Psoas muscle (tissue), 8 donors: Measurements from ENCODE around the gene DDX3X. TPM values are rescaled to one million over a fixed set of nuclear protein-coding genes. Genes with fewer than 3 reads are reported as not detected.

ENCODE experiments used
- ATAC-seq, 4 donors: fragments of 200-7000 bp; cut with Tn5 transposase; one replicate each; pipeline ENCODE4 v1.9.1; 2020; ENCODE audit warnings: moderate library complexity in 3 of 4, mild to moderate bottlenecking in 2 of 4
- DNase-seq, 2 donors: peaks; one replicate each; pipeline ENCODE4 v3.0.0-alpha.2; 2020
- H3K27ac ChIP-seq: fragments of 200-600 bp; one replicate; pipeline ENCODE4 v1.8.0; 2022
- H3K27me3 ChIP-seq, 3 donors: fragments of 200-600 bp in 1 of 3; one replicate each; pipeline versions ENCODE4 v1.6.1 to v1.8.0; 2013 to 2022; ENCODE audit warnings: low read length in 2 of 3, mild to moderate bottlenecking in 2 of 3, moderate library complexity in 1 of 3; ENCODE audit not compliant: insufficient read depth in 3 of 3
- H3K36me3 ChIP-seq, 2 donors: fragments of 200-600 bp in 1 of 2; one replicate each; pipeline versions ENCODE4 v1.6.1 to v1.8.0; 2013 to 2022; ENCODE audit warnings: low read depth in 1 of 2, mild to moderate bottlenecking in 1 of 2, moderate library complexity in 1 of 2; ENCODE audit not compliant: insufficient read depth in 1 of 2
- H3K4me1 ChIP-seq: fragments of 200-600 bp; one replicate; pipeline ENCODE4 v1.8.0; 2022
- H3K4me3 ChIP-seq: fragments of 200-600 bp; one replicate; pipeline ENCODE4 v1.8.0; 2022; ENCODE audit warnings: mild to moderate bottlenecking
- H3K9me3 ChIP-seq: fragments of 200-600 bp; one replicate; pipeline ENCODE4 v1.8.0; 2022
- WGBS, 3 donors: extraction: QIAGEN DNeasy Blood & Tissue Kit; methylation state at CpG; one replicate each; pipeline versions ENCODE4 v1.1.6 to v1.1.7; 2013; 5-methylcytosine and 5-hydroxymethylcytosine counted together
- intact Hi-C, 2 donors: fragments of 100-400 bp; cut with DNase I; formaldehyde crosslinking; loops; one replicate each; pipeline versions ENCODE4 v1.11.0 to v1.14.2; 2022
- polyA plus RNA-seq, 3 donors: library from polyadenylated mRNA; stranded (reverse); fragments of 200-250 nt; gene quantifications; one replicate each; pipeline ENCODE4 v1.2.3, GENCODE V29; 2013
- total RNA-seq, 4 donors: library from RNA; stranded (reverse); fragmentation: NEBNext Ultra II Directional in 2 of 4; extraction: Animal tissue kit (Norgen Biotek cat#: 25700) in 2 of 4; gene quantifications; one replicate each; pipeline versions ENCODE4 v1.2.1 to v1.2.4, GENCODE V29; 2021 to 2023
- TF ChIP-seq, protein P1 (sequence below): fragments of 200-600 bp; IDR thresholded peaks from one replicate; pipeline ENCODE4 v1.8.0; 2022; ENCODE audit warnings: antibody characterized with exemption
- donor health status: healthy with polysubstance abuse.
- donor health status: DM: no; HTN: no; CAD: no; lungs with moderate emphysema.
- donor health status: Bipolar disorder and iron deficiency.
- donor health status: healthy.
- donor health status: DM: yes; HTN: yes; CAD: no.
- donor health status: DM: no; HTN: no; CAD: no.
- donor health status: DM: no; HTN: no; CAD: no.
- donor health status: DM: yes; HTN: yes; CAD: no.

DDX3X gene
- total and polyA plus RNA-seq, 7 donors, result 83.1 to 408 (median 256) TPM

DNA sequence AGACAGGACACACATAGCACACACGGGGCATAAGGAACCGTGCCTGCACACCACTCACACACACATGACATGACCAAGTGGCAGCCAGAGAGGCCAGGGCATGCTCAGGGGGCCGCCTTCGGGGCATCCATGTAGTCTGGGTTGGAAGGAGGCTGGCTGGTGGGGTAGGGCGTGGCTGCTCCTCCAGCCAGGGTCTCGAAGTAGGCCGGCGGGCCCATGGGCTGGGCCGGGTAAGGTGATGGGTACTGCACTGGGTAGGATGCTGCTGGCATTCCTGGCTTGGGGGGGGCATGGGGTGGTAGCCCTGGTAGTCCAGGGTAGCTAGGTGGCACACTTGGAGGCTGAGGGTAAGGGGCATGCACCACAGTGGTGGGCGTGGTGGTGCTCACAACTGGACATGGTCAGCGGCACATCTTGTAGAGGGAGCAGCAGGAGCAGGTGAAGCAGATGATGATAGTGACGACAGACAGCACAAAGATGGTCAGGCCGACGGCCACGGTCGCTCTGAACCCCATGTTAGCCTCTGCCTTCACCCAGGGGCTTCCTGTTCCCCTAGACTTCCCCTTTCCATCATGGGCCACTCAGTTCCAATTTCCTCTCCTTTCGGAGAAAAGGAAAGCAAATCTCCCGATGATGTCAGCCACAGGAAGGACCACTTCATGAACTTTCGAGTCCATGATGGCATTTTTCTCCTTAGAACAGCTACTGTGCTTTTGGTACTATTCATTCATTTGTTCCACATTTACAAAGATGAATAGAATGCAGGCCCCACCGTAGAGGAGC, 10.9 kb upstream of the DDX3X start:
- ATAC-seq, result no peak
- H3K4me1 ChIP-seq, result peaks cover 5% of the 10 kb centered on the region
- H3K9me3 ChIP-seq, result no peaks in the 10 kb centered on the region
- DNase-seq, result no peak
- H3K36me3 ChIP-seq, result no peaks in the 10 kb centered on the region
- WGBS, 3 donors, result 83 to 91% (median 89%) methylated on average over 19 to 20 of the region's 20 CpGs
- H3K27ac ChIP-seq, result no peak overlapping the region
- no peaks in the 10 kb centered on the region for H3K27me3 ChIP-seq
- intact Hi-C loops, result no loop called here
- no peak overlapping the region for H3K4me3 ChIP-seq
- TF ChIP-seq, protein P1, sequence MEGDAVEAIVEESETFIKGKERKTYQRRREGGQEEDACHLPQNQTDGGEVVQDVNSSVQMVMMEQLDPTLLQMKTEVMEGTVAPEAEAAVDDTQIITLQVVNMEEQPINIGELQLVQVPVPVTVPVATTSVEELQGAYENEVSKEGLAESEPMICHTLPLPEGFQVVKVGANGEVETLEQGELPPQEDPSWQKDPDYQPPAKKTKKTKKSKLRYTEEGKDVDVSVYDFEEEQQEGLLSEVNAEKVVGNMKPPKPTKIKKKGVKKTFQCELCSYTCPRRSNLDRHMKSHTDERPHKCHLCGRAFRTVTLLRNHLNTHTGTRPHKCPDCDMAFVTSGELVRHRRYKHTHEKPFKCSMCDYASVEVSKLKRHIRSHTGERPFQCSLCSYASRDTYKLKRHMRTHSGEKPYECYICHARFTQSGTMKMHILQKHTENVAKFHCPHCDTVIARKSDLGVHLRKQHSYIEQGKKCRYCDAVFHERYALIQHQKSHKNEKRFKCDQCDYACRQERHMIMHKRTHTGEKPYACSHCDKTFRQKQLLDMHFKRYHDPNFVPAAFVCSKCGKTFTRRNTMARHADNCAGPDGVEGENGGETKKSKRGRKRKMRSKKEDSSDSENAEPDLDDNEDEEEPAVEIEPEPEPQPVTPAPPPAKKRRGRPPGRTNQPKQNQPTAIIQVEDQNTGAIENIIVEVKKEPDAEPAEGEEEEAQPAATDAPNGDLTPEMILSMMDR, result no peak

DNA sequence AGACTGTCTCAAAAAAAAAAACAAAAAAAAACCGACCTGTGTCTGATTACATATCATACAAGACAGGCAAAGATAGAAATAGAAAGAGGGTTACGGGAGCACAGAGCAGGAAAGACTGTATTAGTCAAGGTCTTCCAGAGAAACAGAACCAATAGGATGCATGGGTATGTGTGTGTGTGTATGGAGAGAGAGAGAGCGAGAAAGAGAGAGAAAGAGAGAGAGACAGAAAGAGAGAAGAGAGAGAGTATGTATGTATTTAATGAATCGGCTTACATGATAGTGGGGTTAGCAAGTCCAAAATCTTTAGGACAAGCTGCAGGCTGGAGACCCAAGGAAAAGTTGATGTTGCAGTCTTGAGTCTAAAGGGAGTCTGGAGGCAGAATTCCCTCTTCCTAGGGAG, 7.5 kb upstream of the DDX3X start:
- intact Hi-C loops, result no loop called here
- Histone ChIP-seq H3K36me3 (no peaks in the 10 kb centered on the region), H3K9me3 (no peaks in the 10 kb centered on the region), H3K4me3 (no peak overlapping the region), H3K4me1 (no peaks in the 10 kb centered on the region), H3K27ac (no peak overlapping the region), H3K27me3 (no peaks in the 10 kb centered on the region)
- ATAC-seq, result no peak
- 77 to 94% (median 85%) methylated on average over 4 of the region's 4 CpGs for WGBS, 3 donors
- TF ChIP-seq, protein P1, result no peak
- DNase-seq, result no peak

DNA sequence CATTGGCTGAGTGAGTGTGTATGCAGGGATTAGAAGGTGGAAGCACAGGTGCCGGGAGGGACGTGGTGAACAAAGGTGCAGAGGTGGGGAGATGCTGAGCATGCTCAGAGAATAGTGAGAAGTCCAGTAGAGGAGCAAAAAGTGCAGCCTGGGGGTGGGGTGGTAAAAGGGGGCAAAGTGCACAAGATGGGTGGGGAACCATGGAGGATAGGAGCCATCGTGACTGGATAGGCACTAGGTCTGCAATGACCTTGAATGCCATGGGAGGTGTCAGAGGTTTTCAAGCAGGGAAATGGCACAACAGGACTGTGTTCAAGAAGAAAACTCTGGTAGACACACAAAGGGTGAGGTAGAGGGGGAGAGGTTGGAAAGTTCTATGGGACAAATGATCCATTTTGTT, 6.6 kb upstream of the DDX3X start:
- no peak overlapping the region for H3K27ac ChIP-seq
- intact Hi-C loops, result no loop called here
- no peak for ATAC-seq
- H3K9me3 ChIP-seq, result no peaks in the 10 kb centered on the region
- no peak for DNase-seq
- H3K27me3 ChIP-seq, result no peaks in the 10 kb centered on the region
- WGBS, 3 donors, result 83 to 99% (median 87%) methylated on average over 3 of the region's 3 CpGs
- H3K4me3 ChIP-seq, result no peak overlapping the region
- no peaks in the 10 kb centered on the region for H3K4me1 ChIP-seq
- H3K36me3 ChIP-seq, result no peaks in the 10 kb centered on the region
- TF ChIP-seq, protein P1, result no peak

DNA sequence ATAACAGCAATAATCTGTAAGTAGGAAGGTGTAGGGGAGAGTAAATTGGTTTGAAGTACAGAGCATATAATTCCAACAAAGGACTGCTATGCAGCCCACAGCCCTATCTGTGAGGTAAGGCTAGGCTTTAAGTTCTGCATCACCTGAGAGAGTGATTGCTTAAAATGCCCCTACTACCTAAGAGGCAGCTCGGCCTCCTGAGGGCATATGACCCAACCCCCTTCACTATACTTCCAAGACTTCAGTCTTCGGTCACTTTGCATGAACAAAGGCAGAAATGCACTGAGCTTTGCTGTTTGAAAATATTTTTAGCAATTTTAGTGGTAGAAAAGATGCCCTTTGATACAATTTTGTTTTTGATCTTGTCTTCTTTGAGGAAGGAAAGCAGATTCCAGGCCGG, 4.9 kb upstream of the DDX3X start:
- no peaks in the 10 kb centered on the region for H3K4me1 ChIP-seq
- intact Hi-C loops, result no loop called here
- no peak overlapping the region for H3K4me3 ChIP-seq
- ATAC-seq (no peak), DNase-seq (no peak)
- no peak overlapping the region for H3K27ac ChIP-seq
- H3K9me3 ChIP-seq, result no peaks in the 10 kb centered on the region
- WGBS, 3 donors, result 94 to 95% (median 94%) methylated on average over 3 of the region's 3 CpGs
- H3K36me3 ChIP-seq, result no peaks in the 10 kb centered on the region
- TF ChIP-seq, protein P1, result no peak
- H3K27me3 ChIP-seq, result no peaks in the 10 kb centered on the region

DNA sequence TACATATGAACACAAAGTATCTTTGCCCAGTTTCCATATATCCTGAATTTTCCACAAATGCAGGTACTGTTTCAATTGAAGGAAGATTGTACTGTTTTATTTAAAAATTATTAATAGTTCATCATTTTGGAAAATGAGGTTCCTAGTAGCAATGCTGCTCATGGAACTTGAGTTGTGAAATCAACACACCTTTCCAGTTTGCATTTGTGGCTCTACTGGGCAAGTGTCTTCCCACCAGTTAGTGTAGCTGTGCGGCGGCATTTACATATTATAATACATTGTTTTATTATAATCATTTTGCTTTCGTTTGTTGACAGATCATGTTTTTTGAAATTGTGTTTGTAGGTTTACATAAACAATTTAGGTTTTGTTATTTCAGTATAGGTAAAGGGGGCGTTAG, 2.0 kb upstream of the DDX3X start:
- 56 to 75% (median 69%) methylated on average over 4 of the region's 4 CpGs for WGBS, 3 donors
- Histone ChIP-seq H3K27me3 (no peaks in the 10 kb centered on the region), H3K4me3 (peak overlapping the region; percentile 99), H3K36me3 (no peaks in the 10 kb centered on the region), H3K4me1 (peaks cover 6% of the 10 kb centered on the region), H3K27ac (peak overlapping the region; percentile 100), H3K9me3 (no peaks in the 10 kb centered on the region)
- intact Hi-C loops, result loop anchor here in 1 of 2 donors (10.0 kb wide), 1 partner anchor 113 kb away; the partner anchor contains the start of gene NYX
- TF ChIP-seq, protein P1, result no peak
- DNase-seq (no peak), ATAC-seq (no peak)
